NB4 (cell line): Measurements from ENCODE around the gene STPG1.

Source experiments
- CTCF ChIP-seq: IDR thresholded peaks from one replicate; pipeline ENCODE4 v1.5.1; 2012; ENCODE audit warnings: low read depth, low read length
- MYC ChIP-seq: IDR thresholded peaks from 2 replicates; pipeline ENCODE4 v1.6.1; 2011; ENCODE audit warnings: low read depth, low read length

- TF ChIP-seq MYC: no peak
- no peak for TF ChIP-seq CTCF
Measured at GRCh38 chr1:24339996-24340395, 73.6 kb downstream of the STPG1 start.
